HEK293T (cell line): ENCODE data around the gene SPIB.

ENCODE experiments used
- CTCF ChIA-PET: fragments of 350-600 bp; formaldehyde crosslinking; extraction: SDS; loops from one replicate; lab custom pipeline; 2021; ENCODE audit warnings: antibody characterized with exemption, inconsistent platforms; lab: Yijun Ruan, JAX
- POLR2A ChIA-PET: fragments of 350-600 bp; formaldehyde crosslinking; extraction: SDS; loops from one replicate; lab custom pipeline; 2020; ENCODE audit warnings: antibody characterized with exemption, inconsistent platforms; lab: Yijun Ruan, JAX
- DNase-seq: peaks from one replicate; pipeline ENCODE4 v3.0.0; 2012; ENCODE audit warnings: mixed read lengths; ENCODE audit errors: extremely low spot score
- ARNT ChIP-seq: fragments of 450-650 bp; IDR thresholded peaks from 2 replicates; pipeline ENCODE4 v1.6.1; 2017; ENCODE audit warnings: mild to moderate bottlenecking
- BHLHE40 ChIP-seq: fragments of 450-650 bp; IDR thresholded peaks from 2 replicates; pipeline ENCODE4 v1.6.1; 2016; ENCODE audit warnings: mild to moderate bottlenecking, moderate library complexity, borderline replicate concordance
- CTBP1 ChIP-seq: fragments of 450-650 bp; IDR thresholded peaks from 2 replicates; pipeline ENCODE4 v1.6.1; 2016; ENCODE audit warnings: borderline replicate concordance
- ELF4 ChIP-seq: fragments of 450-650 bp; IDR thresholded peaks from 2 replicates; pipeline ENCODE4 v1.6.1; 2017; ENCODE audit warnings: antibody characterized with exemption
- FOXA1 ChIP-seq: fragments of 450-650 bp; IDR thresholded peaks from 2 replicates; pipeline ENCODE4 v1.6.1; 2016; ENCODE audit warnings: mild to moderate bottlenecking
- FOXK2 ChIP-seq: fragments of 450-650 bp; IDR thresholded peaks from 2 replicates; pipeline ENCODE4 v1.6.1; 2016; ENCODE audit warnings: mild to moderate bottlenecking
- FOXM1 ChIP-seq: fragments of 450-650 bp; IDR thresholded peaks from 2 replicates; pipeline ENCODE4 v1.6.1; 2017; ENCODE audit warnings: mild to moderate bottlenecking, borderline replicate concordance
- HDGF ChIP-seq: fragments of 450-650 bp; IDR thresholded peaks from 2 replicates; pipeline ENCODE4 v1.6.1; 2017; ENCODE audit warnings: antibody characterized with exemption, borderline replicate concordance
- L3MBTL2 ChIP-seq: fragments of 450-650 bp; conservative IDR thresholded peaks from 2 replicates; pipeline ENCODE4 v1.6.1; 2016; ENCODE audit warnings: mild to moderate bottlenecking
- LEF1 ChIP-seq: fragments of 450-650 bp; IDR thresholded peaks from 2 replicates; pipeline ENCODE4 v1.6.1; 2017; ENCODE audit warnings: mild to moderate bottlenecking, borderline replicate concordance
- NFRKB ChIP-seq: fragments of 450-650 bp; IDR thresholded peaks from 2 replicates; pipeline ENCODE4 v1.6.1; 2016; ENCODE audit warnings: mild to moderate bottlenecking, moderate library complexity
- SP1 ChIP-seq: fragments of 450-650 bp; IDR thresholded peaks from 2 replicates; pipeline ENCODE4 v1.6.1; 2017
- SUZ12 ChIP-seq: fragments of 450-650 bp; IDR thresholded peaks from 2 replicates; pipeline ENCODE4 v1.6.1; 2016; ENCODE audit warnings: mild to moderate bottlenecking
- TARDBP ChIP-seq: fragments of 450-650 bp; IDR thresholded peaks from 2 replicates; pipeline ENCODE4 v1.6.1; 2016
- ZNF384 ChIP-seq: fragments of 450-650 bp; IDR thresholded peaks from 2 replicates; pipeline ENCODE4 v1.6.1; 2016
- TF ChIP-seq, protein P1 (sequence below): fragments of 450-650 bp; IDR thresholded peaks from 2 replicates; pipeline ENCODE4 v1.6.1; 2016

SPIB gene

GRCh38 chr19:50381881-50382729 is 36.6 kb upstream of the SPIB start:
- CTCF ChIA-PET, result no interaction called here
- POLR2A ChIA-PET, result no interaction called here
- TF ChIP-seq FOXA1, result no peak
- no peak for TF ChIP-seq TARDBP
- no peak for TF ChIP-seq NFRKB
- TF ChIP-seq FOXK2, result no peak
- TF ChIP-seq, protein P1, sequence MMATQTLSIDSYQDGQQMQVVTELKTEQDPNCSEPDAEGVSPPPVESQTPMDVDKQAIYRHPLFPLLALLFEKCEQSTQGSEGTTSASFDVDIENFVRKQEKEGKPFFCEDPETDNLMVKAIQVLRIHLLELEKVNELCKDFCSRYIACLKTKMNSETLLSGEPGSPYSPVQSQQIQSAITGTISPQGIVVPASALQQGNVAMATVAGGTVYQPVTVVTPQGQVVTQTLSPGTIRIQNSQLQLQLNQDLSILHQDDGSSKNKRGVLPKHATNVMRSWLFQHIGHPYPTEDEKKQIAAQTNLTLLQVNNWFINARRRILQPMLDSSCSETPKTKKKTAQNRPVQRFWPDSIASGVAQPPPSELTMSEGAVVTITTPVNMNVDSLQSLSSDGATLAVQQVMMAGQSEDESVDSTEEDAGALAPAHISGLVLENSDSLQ, result no peak
- no peak for TF ChIP-seq L3MBTL2
- TF ChIP-seq CTBP1, result no peak
- TF ChIP-seq LEF1, result no peak
- no peak for TF ChIP-seq SP1
- no peak for TF ChIP-seq ELF4
- no peak for TF ChIP-seq ZNF384
- TF ChIP-seq ARNT, result no peak
- TF ChIP-seq FOXM1, result no peak
- TF ChIP-seq SUZ12, result no peak
- TF ChIP-seq HDGF, result no peak
- no peak for TF ChIP-seq BHLHE40
- no peak for DNase-seq

GRCh38 chr19:50383001-50383851 is 35.5 kb upstream of the SPIB start:
- no peak for DNase-seq
- TF ChIP-seq NFRKB (no peak), TARDBP (no peak), ARNT (no peak), FOXM1 (no peak), HDGF (no peak), FOXA1 (no peak), BHLHE40 (no peak), LEF1 (no peak), FOXK2 (no peak)
- ChIA-PET POLR2A (interaction anchor here (0.6 to 2.3 kb wide), 11 partner anchors 8 to 85 kb away, joined by 3 to 27 read pairs (median 4); partner anchors contain the start of gene NR1H2), CTCF (interaction anchor here (1.3 to 2.2 kb wide), 2 partner anchors 15 to 173 kb away, joined by 3 to 4 read pairs; no protein-coding TSS in a partner anchor)

GRCh38 chr19:50383852-50384684 is 34.7 kb upstream of the SPIB start, which contains the start of gene POLD1:
TSS of gene POLD1 (plus strand) at chr19:50384347. CDS start at chr19:50398852, 14,505 bp downstream.
- ChIA-PET CTCF (interaction anchor here (1.3 to 2.2 kb wide), 2 partner anchors 15 to 172 kb away, joined by 3 to 4 read pairs; no protein-coding TSS in a partner anchor), POLR2A (interaction anchor here (0.6 to 2.3 kb wide), 15 partner anchors 9 to 84 kb away, joined by 3 to 27 read pairs (median 4); partner anchors contain the start of gene NR1H2)
- TF ChIP-seq SUZ12 (no peak), FOXA1 (no peak), ZNF384 (no peak), CTBP1 (no peak), FOXK2 (no peak), BHLHE40 (no peak), NFRKB (no peak), SP1 (no peak), LEF1 (no peak), L3MBTL2 (peak; percentile 62), HDGF (peak; percentile 80; the same call in 1 of the 2 replicates), FOXM1 (no peak), ARNT (no peak), TARDBP (no peak), ELF4 (no peak)
- TF ChIP-seq, protein P1, result no peak
- DNase-seq, result peak; percentile 99

- no peak for TF ChIP-seq NFRKB
- TF ChIP-seq SP1, result no peak
- TF ChIP-seq L3MBTL2, result no peak
- TF ChIP-seq, protein P1, result no peak
- TF ChIP-seq HDGF, result no peak
- TF ChIP-seq CTBP1, result no peak
- no peak for TF ChIP-seq FOXA1
- no peak for TF ChIP-seq ZNF384
- no peak for TF ChIP-seq SUZ12
- TF ChIP-seq FOXK2, result no peak
- no peak for TF ChIP-seq BHLHE40
- TF ChIP-seq ARNT, result no peak
- TF ChIP-seq ELF4, result no peak
- no peak for TF ChIP-seq LEF1
- CTCF ChIA-PET, result interaction anchor here (0.6 to 2.2 kb wide), 3 partner anchors 16 to 171 kb away, joined by 3 to 4 read pairs (median 3); no protein-coding TSS in a partner anchor
- POLR2A ChIA-PET, result interaction anchor here (0.6 to 2.3 kb wide), 10 partner anchors 9 to 59 kb away, joined by 3 to 27 read pairs (median 4); partner anchors contain the start of gene NR1H2
- DNase-seq, result no peak
These were observed 33.8 kb upstream of the SPIB start for GRCh38 chr19:50384685-50385535.
